Right forelimb (tissue), 1 donor: ENCODE data around the gene HIVEP2.

ENCODE experiments used
- DNase-seq: peaks from one replicate; pipeline ENCODE4 v3.0.0-alpha.2; 2018

The HIVEP2 gene

DNA sequence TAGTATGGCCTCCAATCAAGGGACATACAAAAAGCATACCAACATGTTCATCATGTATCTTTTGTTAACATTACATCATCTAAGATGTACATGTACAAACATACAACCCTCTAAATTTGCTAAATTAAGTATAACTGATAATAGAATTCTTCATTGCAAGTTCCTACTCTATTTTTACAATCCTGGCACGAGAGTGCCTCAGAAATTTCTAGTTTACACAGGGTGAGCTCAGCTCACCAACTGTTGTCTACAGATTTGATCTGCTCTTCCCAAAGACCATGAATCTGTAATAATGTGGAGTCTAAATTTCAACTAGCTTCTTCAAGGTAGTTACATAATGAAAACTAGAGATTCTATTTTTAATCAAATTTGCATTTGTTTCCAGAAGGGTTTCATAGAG is 179.7 kb downstream of the HIVEP2 start:
- no peak for DNase-seq

- no peak for DNase-seq
These were observed 180.7 kb downstream of the HIVEP2 start for GRCh38 chr6:142764311-142764710.

GRCh38 chr6:142763205-142763604 is 181.8 kb downstream of the HIVEP2 start:
- no peak for DNase-seq

- DNase-seq: no peak
These were observed 183.2 kb downstream of the HIVEP2 start for GRCh38 chr6:142761756-142762155.

GRCh38 chr6:142760152-142760551 is 184.8 kb downstream of the HIVEP2 start:
- DNase-seq: no peak

- DNase-seq: no peak
These were observed 186.3 kb downstream of the HIVEP2 start for GRCh38 chr6:142758629-142759025.

- DNase-seq: no peak
These were observed 186.9 kb downstream of the HIVEP2 start for GRCh38 chr6:142757852-142758628.

- no peak for DNase-seq
These were observed 188.8 kb downstream of the HIVEP2 start for GRCh38 chr6:142756215-142756630.

DNA sequence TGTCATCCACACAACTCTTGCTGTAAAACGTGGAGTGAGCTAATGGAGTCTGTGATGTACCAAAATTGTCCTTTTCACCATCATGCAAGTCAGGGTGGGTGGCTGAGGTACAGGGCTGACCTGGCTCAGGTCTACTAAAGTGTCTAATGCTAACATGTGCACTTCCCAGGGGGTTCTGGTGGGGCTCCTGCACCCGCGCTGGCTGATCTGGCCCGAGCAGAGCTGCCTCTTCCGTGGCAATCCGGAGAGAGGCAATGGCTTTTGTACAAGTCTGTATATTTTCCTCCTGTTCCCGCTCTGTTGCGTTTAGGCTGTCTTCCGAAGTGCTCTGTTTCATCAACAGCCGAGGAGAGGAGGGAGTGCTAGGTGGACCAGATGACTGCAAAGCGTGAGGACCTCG is 191.8 kb downstream of the HIVEP2 start:
- no peak for DNase-seq

DNA sequence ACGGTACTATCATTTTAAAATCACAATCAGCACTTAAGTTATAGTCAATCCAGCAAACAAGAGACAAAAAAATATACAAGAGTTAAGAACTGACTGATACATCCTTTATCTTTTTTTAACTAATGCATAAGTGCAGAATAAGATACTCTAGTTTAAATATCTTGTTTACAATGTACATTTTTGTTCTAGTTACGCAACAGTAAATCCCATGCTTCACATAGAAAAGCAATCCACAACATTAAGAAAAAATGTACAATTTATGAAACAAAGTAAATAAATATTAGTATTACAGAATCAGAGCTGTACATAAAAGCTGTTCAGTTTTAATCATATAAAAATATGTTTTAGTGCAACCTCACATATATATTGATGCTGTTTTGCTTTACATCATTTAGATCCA is 192.6 kb downstream of the HIVEP2 start:
- DNase-seq: no peak

- DNase-seq: no peak
These were observed 193.5 kb downstream of the HIVEP2 start for GRCh38 chr6:142751452-142751851.

DNA sequence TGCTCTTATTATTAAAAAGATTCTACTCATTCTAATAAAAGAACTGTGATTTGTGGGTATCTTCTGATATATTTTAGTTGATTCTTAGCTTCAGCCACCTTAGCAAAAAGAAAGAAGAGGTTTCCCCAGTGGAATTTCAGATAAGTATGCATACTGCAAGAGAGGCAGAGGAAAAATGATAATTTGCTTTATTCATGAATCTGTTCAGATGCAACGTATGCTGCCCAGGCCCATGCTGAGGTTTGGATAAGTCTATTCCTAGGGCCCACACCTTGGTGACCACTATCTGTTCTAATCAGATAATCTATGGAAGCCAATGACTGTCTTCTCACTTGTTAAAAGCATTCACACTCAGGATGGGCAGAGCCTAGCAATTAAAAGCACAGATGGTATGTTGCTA is 194.0 kb downstream of the HIVEP2 start:
- no peak for DNase-seq

- no peak for DNase-seq
These were observed 195.4 kb downstream of the HIVEP2 start for GRCh38 chr6:142749556-142749955.

DNA sequence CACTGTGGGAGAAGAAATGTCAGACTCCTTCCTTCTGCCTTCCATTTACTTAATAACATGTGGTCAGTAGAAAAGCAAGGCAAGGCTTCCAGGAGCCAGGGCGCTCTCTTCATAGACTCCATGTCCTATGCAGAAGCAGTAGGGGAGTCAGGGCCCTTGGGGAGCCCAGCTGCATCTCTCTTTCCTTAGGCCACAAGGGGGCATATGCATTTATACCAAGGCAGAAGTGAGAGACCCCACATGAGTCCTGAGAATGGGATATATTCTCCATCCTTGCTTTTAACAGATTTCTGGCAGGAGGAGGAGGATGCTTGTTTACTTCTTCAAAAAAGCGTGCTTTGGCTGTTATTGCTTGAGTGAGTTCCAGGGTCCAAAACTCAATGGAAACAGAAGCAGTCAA is 198.5 kb downstream of the HIVEP2 start:
- DNase-seq: no peak

DNA sequence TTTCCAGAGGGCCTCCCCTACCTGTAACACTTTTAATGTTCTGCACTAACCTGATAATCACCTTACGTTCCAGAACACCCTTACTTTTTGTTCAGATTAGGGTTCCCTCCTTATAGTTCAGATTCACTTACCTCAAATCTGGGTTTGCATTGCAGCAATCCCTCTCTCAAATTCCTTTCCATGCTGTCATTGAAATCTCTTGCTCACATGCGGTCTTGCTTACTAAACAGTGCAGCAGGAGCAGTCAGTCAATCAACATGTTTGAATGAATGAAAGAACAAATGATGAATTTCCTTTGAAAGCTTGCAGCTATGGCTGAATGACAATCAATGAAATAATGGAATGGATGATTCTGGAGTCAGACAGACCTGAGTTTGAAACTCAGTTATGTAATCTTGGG is 200.1 kb downstream of the HIVEP2 start:
- no peak for DNase-seq

DNA sequence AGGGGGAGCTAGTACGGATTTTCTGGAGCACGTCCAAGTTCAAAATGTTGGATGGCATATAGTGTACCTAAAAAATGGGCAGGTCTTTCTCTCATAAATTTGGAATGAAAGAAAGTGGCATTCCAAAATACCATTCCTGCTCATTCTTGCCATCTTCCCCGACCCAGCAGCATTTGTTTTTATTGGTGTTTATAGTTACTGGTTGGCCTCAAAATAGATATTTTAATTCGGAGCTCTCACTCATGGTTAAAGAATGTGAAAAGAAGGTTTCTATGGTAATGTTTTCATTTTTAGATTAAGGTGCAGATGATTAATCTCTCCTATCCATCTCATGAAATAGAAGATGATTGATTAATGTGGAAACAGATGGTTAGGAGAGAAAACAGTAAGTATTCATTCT is 204.5 kb downstream of the HIVEP2 start:
- DNase-seq: no peak

DNA sequence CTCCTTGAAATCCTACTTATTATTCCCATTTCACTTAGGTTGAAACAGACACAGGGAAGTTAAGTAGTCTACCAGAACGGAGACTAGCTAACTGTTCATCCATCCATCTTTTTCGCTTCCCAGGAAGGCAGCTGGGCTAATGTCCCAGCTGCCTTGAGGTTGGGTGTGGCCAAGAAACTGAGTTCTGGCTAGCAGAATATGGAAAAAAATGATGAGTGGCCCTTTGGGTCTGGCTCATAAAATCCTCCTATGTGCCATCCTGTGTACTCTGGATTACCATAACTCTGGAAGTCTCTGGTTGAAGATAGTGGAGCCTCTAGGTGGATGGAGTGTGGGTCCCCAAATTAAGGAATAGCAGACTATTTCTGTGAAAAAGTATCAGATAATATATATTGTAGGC is 206.2 kb downstream of the HIVEP2 start:
- no peak for DNase-seq

GRCh38 chr6:142738035-142738396 is 207.0 kb downstream of the HIVEP2 start:
- DNase-seq: no peak

GRCh38 chr6:142737368-142738034 is 207.5 kb downstream of the HIVEP2 start:
- DNase-seq: no peak

DNA sequence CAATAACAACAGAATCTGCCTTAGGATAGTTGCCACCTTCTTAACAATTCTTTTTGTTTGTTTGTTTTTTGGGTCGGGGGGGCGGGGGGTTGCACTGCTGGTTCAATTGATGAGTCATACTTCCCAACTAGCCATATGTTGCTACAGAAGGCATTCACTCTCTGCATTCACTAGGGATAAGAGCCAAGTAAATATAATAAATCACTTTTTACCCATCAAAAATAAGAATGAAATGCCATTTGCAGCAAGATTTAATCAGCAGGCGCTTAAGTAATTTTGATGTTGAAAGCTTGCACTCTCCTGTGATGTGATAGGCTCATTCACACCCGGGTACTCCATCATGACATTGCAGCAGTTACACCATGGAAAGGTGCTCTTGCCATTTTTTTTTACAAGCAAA is 209.8 kb downstream of the HIVEP2 start:
- DNase-seq: no peak

- no peak for DNase-seq
These were observed 212.2 kb downstream of the HIVEP2 start for GRCh38 chr6:142732790-142733189.

DNA sequence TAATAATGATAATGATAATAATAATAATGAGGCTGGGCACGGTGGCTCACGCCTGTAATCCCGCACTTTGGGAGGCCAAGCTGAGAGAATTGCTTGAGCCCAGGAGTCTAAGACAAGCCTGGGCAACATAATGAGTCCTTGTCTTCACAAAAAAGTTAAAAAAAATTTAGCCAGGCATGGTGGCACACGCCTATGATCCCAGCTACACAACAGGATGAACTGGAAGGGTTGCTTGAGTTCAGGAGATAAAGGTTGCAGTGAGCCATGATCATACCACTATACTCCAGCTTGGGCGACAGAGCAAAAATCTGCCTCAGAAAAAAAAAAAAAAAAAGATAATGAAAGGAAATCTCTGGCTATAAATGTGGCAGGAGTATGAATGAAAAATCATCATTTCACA is 213.4 kb downstream of the HIVEP2 start:
- DNase-seq: no peak

- no peak for DNase-seq
These were observed 215.4 kb downstream of the HIVEP2 start for GRCh38 chr6:142729618-142730017.

DNA sequence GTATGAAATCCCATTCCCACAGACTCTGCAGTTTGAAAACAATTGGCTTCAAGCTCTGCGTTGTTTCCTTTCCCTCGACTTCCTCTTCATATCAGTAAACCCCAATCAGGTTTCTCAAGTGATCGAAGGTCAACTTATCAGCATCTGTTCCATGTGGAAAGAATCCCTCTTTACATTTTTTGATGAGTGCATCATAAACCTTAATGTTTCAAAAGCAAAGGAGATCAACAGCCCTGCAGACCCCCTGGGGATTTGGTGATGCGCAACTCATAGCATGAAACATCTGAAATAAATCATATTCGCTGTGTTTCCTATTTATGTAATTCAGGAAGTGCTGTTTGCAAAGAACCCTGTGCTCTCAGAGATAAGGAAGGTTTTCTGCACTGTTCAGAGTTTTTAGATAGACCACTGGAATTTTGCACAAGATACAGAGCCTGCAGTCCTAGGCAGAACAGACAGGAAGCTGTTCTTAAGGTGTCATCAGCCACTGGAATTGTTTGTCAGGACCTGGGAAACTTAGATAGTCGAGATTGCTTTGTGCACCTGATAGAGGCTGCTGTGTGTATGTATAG is 216.0 kb downstream of the HIVEP2 start:
- DNase-seq: no peak
